Measurements from ENCODE around the gene TSHZ2.

TSHZ2 gene

GRCh38 chr20:53349730-53350129, 377.6 kb downstream of the TSHZ2 start:
- WGBS (ENCODE audit: insufficient coverage): 100% methylated on average over 1 of the region's 2 CpGs
- no peak overlapping the region for H3K4me3 ChIP-seq (ENCODE audit: control insufficient read depth in 1 of 7, extremely low read depth in 1 of 7, insufficient read depth in 4 of 7, low read depth in 2 of 7, low read length in 6 of 7)
- peaks cover 0 to 2% (median 0%) of the 10 kb centered on the region in 5 experiments for H3K9me3 ChIP-seq (ENCODE audit: control extremely low read depth in 1 of 5, control insufficient read depth in 4 of 5, insufficient read depth in 2 of 5, low read depth in 1 of 5, low read length in 4 of 5)
- ChIA-PET POLR2A (no interaction called here), CTCF (no interaction called here)
- peaks cover 0 to 2% (median 0%) of the 10 kb centered on the region in 4 experiments for H3K4me1 ChIP-seq (ENCODE audit: control extremely low read depth in 1 of 4, control insufficient read depth in 4 of 4, insufficient read depth in 4 of 4, low read length in 3 of 4)
- H3K27me3 ChIP-seq (replicated peaks in 2 of 5; ENCODE audit: control insufficient read depth in 4 of 5, insufficient read depth in 5 of 5, low read length in 4 of 5): peaks cover 0 to 5% (median 0%) of the 10 kb centered on the region in 5 experiments
- no peak overlapping the region for H3K27ac ChIP-seq (ENCODE audit: insufficient read depth in 1 of 2, low read depth in 1 of 2, low read length in 2 of 2, poor library complexity in 1 of 2, severe bottlenecking in 2 of 2)
- no peak for DNase-seq
- no peaks in the 10 kb centered on the region for H3K36me3 ChIP-seq (ENCODE audit: control insufficient read depth in 4 of 4, insufficient read depth in 4 of 4, low read length in 3 of 4)

- POLR2A ChIA-PET: no interaction called here
Measured at GRCh38 chr20:53352727-53353440, 380.7 kb downstream of the TSHZ2 start.

GRCh38 chr20:53354314-53354713, 382.2 kb downstream of the TSHZ2 start:
- 100% methylated on average over 1 of the region's 1 CpG for WGBS (ENCODE audit: insufficient coverage)
- Histone ChIP-seq H3K4me1 (ENCODE audit: control extremely low read depth in 1 of 4, control insufficient read depth in 4 of 4, insufficient read depth in 4 of 4, low read length in 3 of 4) (no peaks in the 10 kb centered on the region), H3K27me3 (replicated peaks in 2 of 5; ENCODE audit: control insufficient read depth in 4 of 5, insufficient read depth in 5 of 5, low read length in 4 of 5) (peaks cover 0 to 2% (median 0%) of the 10 kb centered on the region in 5 experiments), H3K4me3 (ENCODE audit: control insufficient read depth in 1 of 7, extremely low read depth in 1 of 7, insufficient read depth in 4 of 7, low read depth in 2 of 7, low read length in 6 of 7) (no peak overlapping the region), H3K27ac (ENCODE audit: insufficient read depth in 1 of 2, low read depth in 1 of 2, low read length in 2 of 2, poor library complexity in 1 of 2, severe bottlenecking in 2 of 2) (no peak overlapping the region), H3K9me3 (ENCODE audit: control extremely low read depth in 1 of 5, control insufficient read depth in 4 of 5, insufficient read depth in 2 of 5, low read depth in 1 of 5, low read length in 4 of 5) (peaks cover 3 to 12% (median 6%) of the 10 kb centered on the region in 5 experiments), H3K36me3 (ENCODE audit: control insufficient read depth in 4 of 4, insufficient read depth in 4 of 4, low read length in 3 of 4) (no peaks in the 10 kb centered on the region)
- no peak for DNase-seq
- ChIA-PET CTCF (no interaction called here), POLR2A (no interaction called here)

More at GRCh38 chr20:53352727-53353440, 380.7 kb downstream of the TSHZ2 start:
- Histone ChIP-seq H3K9me3 (ENCODE audit: control extremely low read depth in 1 of 5, control insufficient read depth in 4 of 5, insufficient read depth in 2 of 5, low read depth in 1 of 5, low read length in 4 of 5) (peaks cover 3 to 12% (median 6%) of the 10 kb centered on the region in 5 experiments), H3K4me1 (ENCODE audit: control extremely low read depth in 1 of 4, control insufficient read depth in 4 of 4, insufficient read depth in 4 of 4, low read length in 3 of 4) (no peaks in the 10 kb centered on the region), H3K36me3 (ENCODE audit: control insufficient read depth in 4 of 4, insufficient read depth in 4 of 4, low read length in 3 of 4) (no peaks in the 10 kb centered on the region), H3K27ac (ENCODE audit: insufficient read depth in 1 of 2, low read depth in 1 of 2, low read length in 2 of 2, poor library complexity in 1 of 2, severe bottlenecking in 2 of 2) (no peak overlapping the region), H3K27me3 (replicated peaks in 2 of 5; ENCODE audit: control insufficient read depth in 4 of 5, insufficient read depth in 5 of 5, low read length in 4 of 5) (peaks cover 0 to 2% (median 0%) of the 10 kb centered on the region in 5 experiments), H3K4me3 (ENCODE audit: control insufficient read depth in 1 of 7, extremely low read depth in 1 of 7, insufficient read depth in 4 of 7, low read depth in 2 of 7, low read length in 6 of 7) (no peak overlapping the region)
- CTCF ChIA-PET: interaction anchor here (0.8 kb wide), 1 partner anchor 24 kb away, joined by 3 read pairs; no protein-coding TSS in a partner anchor
- WGBS (ENCODE audit: insufficient coverage): 100% methylated on average over 1 of the region's 6 CpGs
- no peak for DNase-seq

- Histone ChIP-seq H3K27me3 (replicated peaks in 2 of 5; ENCODE audit: control insufficient read depth in 4 of 5, insufficient read depth in 5 of 5, low read length in 4 of 5) (peaks cover 0 to 1% (median 0%) of the 10 kb centered on the region in 5 experiments), H3K36me3 (ENCODE audit: control insufficient read depth in 4 of 4, insufficient read depth in 4 of 4, low read length in 3 of 4) (no peaks in the 10 kb centered on the region), H3K4me1 (ENCODE audit: control extremely low read depth in 1 of 4, control insufficient read depth in 4 of 4, insufficient read depth in 4 of 4, low read length in 3 of 4) (no peaks in the 10 kb centered on the region), H3K9me3 (ENCODE audit: control extremely low read depth in 1 of 5, control insufficient read depth in 4 of 5, insufficient read depth in 2 of 5, low read depth in 1 of 5, low read length in 4 of 5) (peaks cover 3 to 12% (median 6%) of the 10 kb centered on the region in 5 experiments), H3K4me3 (ENCODE audit: control insufficient read depth in 1 of 7, extremely low read depth in 1 of 7, insufficient read depth in 4 of 7, low read depth in 2 of 7, low read length in 6 of 7) (no peak overlapping the region), H3K27ac (ENCODE audit: insufficient read depth in 1 of 2, low read depth in 1 of 2, low read length in 2 of 2, poor library complexity in 1 of 2, severe bottlenecking in 2 of 2) (no peak overlapping the region)
- 90% methylated on average over 1 of the region's 2 CpGs for WGBS (ENCODE audit: insufficient coverage)
- ChIA-PET CTCF (no interaction called here), POLR2A (interaction anchor here (0.6 kb wide), 1 partner anchor 1044 kb away, joined by 3 read pairs; no protein-coding TSS in a partner anchor)
- DNase-seq: no peak
Measured at GRCh38 chr20:53355790-53356189, 383.6 kb downstream of the TSHZ2 start.

GRCh38 chr20:53359425-53359824, 387.3 kb downstream of the TSHZ2 start:
- no peaks in the 10 kb centered on the region for H3K27me3 ChIP-seq (replicated peaks in 2 of 5; ENCODE audit: control insufficient read depth in 4 of 5, insufficient read depth in 5 of 5, low read length in 4 of 5)
- WGBS (ENCODE audit: insufficient coverage): 93% methylated on average over 6 of the region's 7 CpGs
- CTCF ChIA-PET: no interaction called here
- no peaks in the 10 kb centered on the region for H3K36me3 ChIP-seq (ENCODE audit: control insufficient read depth in 4 of 4, insufficient read depth in 4 of 4, low read length in 3 of 4)
- H3K9me3 ChIP-seq (ENCODE audit: control extremely low read depth in 1 of 5, control insufficient read depth in 4 of 5, insufficient read depth in 2 of 5, low read depth in 1 of 5, low read length in 4 of 5): peaks cover 3 to 12% (median 6%) of the 10 kb centered on the region in 5 experiments
- POLR2A ChIA-PET: no interaction called here
- DNase-seq: no peak
- no peaks in the 10 kb centered on the region for H3K4me1 ChIP-seq (ENCODE audit: control extremely low read depth in 1 of 4, control insufficient read depth in 4 of 4, insufficient read depth in 4 of 4, low read length in 3 of 4)
- H3K4me3 ChIP-seq (ENCODE audit: control insufficient read depth in 1 of 7, extremely low read depth in 1 of 7, insufficient read depth in 4 of 7, low read depth in 2 of 7, low read length in 6 of 7): no peak overlapping the region
- H3K27ac ChIP-seq (ENCODE audit: insufficient read depth in 1 of 2, low read depth in 1 of 2, low read length in 2 of 2, poor library complexity in 1 of 2, severe bottlenecking in 2 of 2): no peak overlapping the region

GRCh38 chr20:53360852-53361251, 388.7 kb downstream of the TSHZ2 start:
- Histone ChIP-seq H3K9me3 (ENCODE audit: control extremely low read depth in 1 of 5, control insufficient read depth in 4 of 5, insufficient read depth in 2 of 5, low read depth in 1 of 5, low read length in 4 of 5) (peaks cover 1 to 6% (median 3%) of the 10 kb centered on the region in 5 experiments), H3K4me1 (ENCODE audit: control extremely low read depth in 1 of 4, control insufficient read depth in 4 of 4, insufficient read depth in 4 of 4, low read length in 3 of 4) (no peaks in the 10 kb centered on the region), H3K27me3 (replicated peaks in 2 of 5; ENCODE audit: control insufficient read depth in 4 of 5, insufficient read depth in 5 of 5, low read length in 4 of 5) (peaks cover 0 to 3% (median 0%) of the 10 kb centered on the region in 5 experiments), H3K27ac (ENCODE audit: insufficient read depth in 1 of 2, low read depth in 1 of 2, low read length in 2 of 2, poor library complexity in 1 of 2, severe bottlenecking in 2 of 2) (no peak overlapping the region), H3K4me3 (ENCODE audit: control insufficient read depth in 1 of 7, extremely low read depth in 1 of 7, insufficient read depth in 4 of 7, low read depth in 2 of 7, low read length in 6 of 7) (no peak overlapping the region), H3K36me3 (ENCODE audit: control insufficient read depth in 4 of 4, insufficient read depth in 4 of 4, low read length in 3 of 4) (no peaks in the 10 kb centered on the region)
- 82% methylated on average over 5 of the region's 6 CpGs for WGBS (ENCODE audit: insufficient coverage)
- DNase-seq: no peak
- POLR2A ChIA-PET: no interaction called here
- CTCF ChIA-PET: no interaction called here

- CTCF ChIA-PET: no interaction called here
- Histone ChIP-seq H3K27me3 (replicated peaks in 2 of 5; ENCODE audit: control insufficient read depth in 4 of 5, insufficient read depth in 5 of 5, low read length in 4 of 5) (peaks cover 0 to 3% (median 0%) of the 10 kb centered on the region in 5 experiments), H3K4me3 (ENCODE audit: control insufficient read depth in 1 of 7, extremely low read depth in 1 of 7, insufficient read depth in 4 of 7, low read depth in 2 of 7, low read length in 6 of 7) (no peak overlapping the region), H3K4me1 (ENCODE audit: control extremely low read depth in 1 of 4, control insufficient read depth in 4 of 4, insufficient read depth in 4 of 4, low read length in 3 of 4) (no peaks in the 10 kb centered on the region), H3K36me3 (ENCODE audit: control insufficient read depth in 4 of 4, insufficient read depth in 4 of 4, low read length in 3 of 4) (no peaks in the 10 kb centered on the region), H3K27ac (ENCODE audit: insufficient read depth in 1 of 2, low read depth in 1 of 2, low read length in 2 of 2, poor library complexity in 1 of 2, severe bottlenecking in 2 of 2) (no peak overlapping the region), H3K9me3 (ENCODE audit: control extremely low read depth in 1 of 5, control insufficient read depth in 4 of 5, insufficient read depth in 2 of 5, low read depth in 1 of 5, low read length in 4 of 5) (no peaks in the 10 kb centered on the region)
- POLR2A ChIA-PET: no interaction called here
- no peak for DNase-seq
- WGBS (ENCODE audit: insufficient coverage): 96% methylated on average over 7 of the region's 8 CpGs
Measured at GRCh38 chr20:53362736-53363135, 390.6 kb downstream of the TSHZ2 start.
